Measurements from ENCODE around the gene TMEM59L. TPM values are rescaled to one million over a fixed set of nuclear protein-coding genes. Genes with fewer than 3 reads are reported as not detected.

The TMEM59L gene
- total and polyA plus RNA-seq, 9 of the 15 experiments (the other 6 are each of a cell fraction or from before 2014, with no cell fraction given), result 0.37 TPM; not detected in 8

DNA sequence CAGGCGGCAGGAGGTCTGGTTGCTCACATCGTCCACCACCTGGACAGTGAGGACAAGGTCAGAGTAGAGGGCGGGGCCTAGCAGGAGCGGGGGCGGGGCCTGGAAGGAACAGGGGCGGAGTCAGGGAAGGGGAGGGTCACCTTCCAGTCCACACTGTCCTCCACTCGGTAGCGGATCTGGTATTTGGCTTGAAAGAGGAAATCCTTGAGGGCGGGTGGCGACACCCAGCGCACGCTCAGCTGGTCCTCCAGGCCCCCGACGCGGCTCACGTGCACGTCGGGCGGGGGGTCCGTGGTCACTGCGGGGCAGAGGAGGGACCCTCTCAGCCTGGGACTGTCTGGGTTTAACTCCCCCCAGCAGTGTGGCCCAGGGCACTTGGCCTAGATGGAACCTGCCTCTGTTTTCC, 15.9 kb upstream of the TMEM59L start (continued):
- peak; percentile 68 for TF ChIP-seq MYC (IDR thresholded peaks at IDR 0.05; ENCODE audit: low read depth, low read length)
- TF ChIP-seq MYC (CRISPR knock-in tag; IDR thresholded peaks at IDR 0.05; ENCODE audit: borderline replicate concordance, low read depth), result no peak
- TF ChIP-seq, protein P1, sequence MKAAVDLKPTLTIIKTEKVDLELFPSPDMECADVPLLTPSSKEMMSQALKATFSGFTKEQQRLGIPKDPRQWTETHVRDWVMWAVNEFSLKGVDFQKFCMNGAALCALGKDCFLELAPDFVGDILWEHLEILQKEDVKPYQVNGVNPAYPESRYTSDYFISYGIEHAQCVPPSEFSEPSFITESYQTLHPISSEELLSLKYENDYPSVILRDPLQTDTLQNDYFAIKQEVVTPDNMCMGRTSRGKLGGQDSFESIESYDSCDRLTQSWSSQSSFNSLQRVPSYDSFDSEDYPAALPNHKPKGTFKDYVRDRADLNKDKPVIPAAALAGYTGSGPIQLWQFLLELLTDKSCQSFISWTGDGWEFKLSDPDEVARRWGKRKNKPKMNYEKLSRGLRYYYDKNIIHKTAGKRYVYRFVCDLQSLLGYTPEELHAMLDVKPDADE (conservative IDR thresholded peaks at IDR 0.05; ENCODE audit: control insufficient read depth, low read depth, low read length), result no peak
- TF ChIP-seq SRF (CRISPR knock-in tag; IDR thresholded peaks at IDR 0.05), result peak in 1 of 2 experiments; percentile 48; a peak in 1 of 4 replicates
- TF ChIP-seq ZBTB1 (CRISPR knock-in tag; IDR thresholded peaks at IDR 0.05; ENCODE audit: borderline replicate concordance, low read depth), result no peak
- TF ChIP-seq MIER1 (IDR thresholded peaks at IDR 0.05; ENCODE audit: low read depth), result no peak
- TF ChIP-seq MAFG (tag; conservative IDR thresholded peaks at IDR 0.05), result no peak
- no peak for TF ChIP-seq SNIP1 (IDR thresholded peaks at IDR 0.05; ENCODE audit: low read depth)
- TF ChIP-seq ETS2 (tag; IDR thresholded peaks at IDR 0.05; ENCODE audit: borderline replicate concordance, poor library complexity, severe bottlenecking), result no peak
- no peak for TF ChIP-seq RFX1 (IDR thresholded peaks at IDR 0.05)
- TF ChIP-seq BCOR (IDR thresholded peaks at IDR 0.05), result no peak
- TF ChIP-seq, protein P2, sequence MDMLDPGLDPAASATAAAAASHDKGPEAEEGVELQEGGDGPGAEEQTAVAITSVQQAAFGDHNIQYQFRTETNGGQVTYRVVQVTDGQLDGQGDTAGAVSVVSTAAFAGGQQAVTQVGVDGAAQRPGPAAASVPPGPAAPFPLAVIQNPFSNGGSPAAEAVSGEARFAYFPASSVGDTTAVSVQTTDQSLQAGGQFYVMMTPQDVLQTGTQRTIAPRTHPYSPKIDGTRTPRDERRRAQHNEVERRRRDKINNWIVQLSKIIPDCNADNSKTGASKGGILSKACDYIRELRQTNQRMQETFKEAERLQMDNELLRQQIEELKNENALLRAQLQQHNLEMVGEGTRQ (CRISPR knock-in tag; IDR thresholded peaks at IDR 0.05), result peak; percentile 23; the same call in 1 of the 2 replicates
- TF ChIP-seq, protein P3, sequence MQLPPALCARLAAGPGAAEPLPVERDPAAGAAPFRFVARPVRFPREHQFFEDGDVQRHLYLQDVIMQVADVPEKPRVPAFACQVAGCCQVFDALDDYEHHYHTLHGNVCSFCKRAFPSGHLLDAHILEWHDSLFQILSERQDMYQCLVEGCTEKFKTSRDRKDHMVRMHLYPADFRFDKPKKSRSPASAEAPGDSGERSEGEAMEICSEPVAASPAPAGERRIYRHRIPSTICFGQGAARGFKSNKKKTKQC (CRISPR knock-in tag; IDR thresholded peaks at IDR 0.05), result no peak
- TF ChIP-seq KLF16 (IDR thresholded peaks at IDR 0.05), result no peak
- TF ChIP-seq ZBTB8A (IDR thresholded peaks at IDR 0.05; ENCODE audit: partially characterized antibody), result no peak
- no peak for TF ChIP-seq ETV6 (IDR thresholded peaks at IDR 0.05; ENCODE audit: borderline replicate concordance in 1 of 2, low read depth in 2 of 2, low read length in 1 of 2)
- no peak for TF ChIP-seq ETV6 (CRISPR knock-in tag; IDR thresholded peaks at IDR 0.05; ENCODE audit: borderline replicate concordance)
- TF ChIP-seq, protein P4, sequence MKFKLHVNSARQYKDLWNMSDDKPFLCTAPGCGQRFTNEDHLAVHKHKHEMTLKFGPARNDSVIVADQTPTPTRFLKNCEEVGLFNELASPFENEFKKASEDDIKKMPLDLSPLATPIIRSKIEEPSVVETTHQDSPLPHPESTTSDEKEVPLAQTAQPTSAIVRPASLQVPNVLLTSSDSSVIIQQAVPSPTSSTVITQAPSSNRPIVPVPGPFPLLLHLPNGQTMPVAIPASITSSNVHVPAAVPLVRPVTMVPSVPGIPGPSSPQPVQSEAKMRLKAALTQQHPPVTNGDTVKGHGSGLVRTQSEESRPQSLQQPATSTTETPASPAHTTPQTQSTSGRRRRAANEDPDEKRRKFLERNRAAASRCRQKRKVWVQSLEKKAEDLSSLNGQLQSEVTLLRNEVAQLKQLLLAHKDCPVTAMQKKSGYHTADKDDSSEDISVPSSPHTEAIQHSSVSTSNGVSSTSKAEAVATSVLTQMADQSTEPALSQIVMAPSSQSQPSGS (CRISPR knock-in tag; IDR thresholded peaks at IDR 0.05), result no peak
- TF ChIP-seq, protein P5, sequence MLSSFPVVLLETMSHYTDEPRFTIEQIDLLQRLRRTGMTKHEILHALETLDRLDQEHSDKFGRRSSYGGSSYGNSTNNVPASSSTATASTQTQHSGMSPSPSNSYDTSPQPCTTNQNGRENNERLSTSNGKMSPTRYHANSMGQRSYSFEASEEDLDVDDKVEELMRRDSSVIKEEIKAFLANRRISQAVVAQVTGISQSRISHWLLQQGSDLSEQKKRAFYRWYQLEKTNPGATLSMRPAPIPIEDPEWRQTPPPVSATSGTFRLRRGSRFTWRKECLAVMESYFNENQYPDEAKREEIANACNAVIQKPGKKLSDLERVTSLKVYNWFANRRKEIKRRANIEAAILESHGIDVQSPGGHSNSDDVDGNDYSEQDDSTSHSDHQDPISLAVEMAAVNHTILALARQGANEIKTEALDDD (IDR thresholded peaks at IDR 0.05), result no peak
- no peak for TF ChIP-seq NUFIP1 (IDR thresholded peaks at IDR 0.05; ENCODE audit: partially characterized antibody)
- TF ChIP-seq ZNF24 (IDR thresholded peaks at IDR 0.05), result no peak
- no peak for TF ChIP-seq MAFF (IDR thresholded peaks at IDR 0.05; ENCODE audit: low read length)
- no peak for TF ChIP-seq TAF15 (IDR thresholded peaks at IDR 0.05; ENCODE audit: low read depth, low read length)
- TF ChIP-seq MEF2A (IDR thresholded peaks at IDR 0.05; ENCODE audit: control insufficient read depth, low read depth, low read length), result no peak
- TF ChIP-seq SIN3B (IDR thresholded peaks at IDR 0.05; ENCODE audit: low read depth), result no peak
- TF ChIP-seq ELF4 (CRISPR knock-in tag; IDR thresholded peaks at IDR 0.05), result no peak
- TF ChIP-seq GTF2E2 (tag; IDR thresholded peaks at IDR 0.05), result no peak
